ENCODE data around the gene OPN3. TPM values are rescaled to one million over a fixed set of nuclear protein-coding genes. Genes with fewer than 3 reads are reported as not detected.
A peak's percentile ranks its signal among the peaks of the same experiment; 100 is the strongest.

The OPN3 gene
- polyA plus RNA-seq, 1 donor (not counting 4 experiments of a cell fraction or from before 2014, with no cell fraction given), result 48.4 TPM

- Histone ChIP-seq H2AFZ (ENCODE audit: control insufficient read depth, low read length) (peak overlapping the region; percentile 87), H3K27me3 (ENCODE audit: control insufficient read depth, extremely low read depth, insufficient read depth, low read length) (no peaks in the 10 kb centered on the region), H3K4me3 (ENCODE audit: control insufficient read depth in 2 of 3, extremely low read depth in 1 of 3, insufficient read depth in 2 of 3, low read depth in 1 of 3, low read length in 3 of 3) (peak overlapping the region; percentile 63 to 86 (median 68)), H3K4me1 (ENCODE audit: control insufficient read depth, extremely low read depth, insufficient read depth, low read length) (peaks cover 25% of the 10 kb centered on the region), H3K79me2 (ENCODE audit: control insufficient read depth, insufficient read depth, low read length) (peaks cover 48% of the 10 kb centered on the region), H3K36me3 (ENCODE audit: control insufficient read depth in 2 of 2, extremely low read depth in 1 of 2, insufficient read depth in 2 of 2, low read length in 2 of 2) (peaks cover 0 to 10% of the 10 kb centered on the region in 2 experiments), H3K9me3 (ENCODE audit: control insufficient read depth, low read depth, low read length) (no peaks in the 10 kb centered on the region), H3K9ac (ENCODE audit: control insufficient read depth, extremely low read depth, insufficient read depth, low read length) (peak overlapping the region; percentile 92), H3K4me2 (ENCODE audit: control insufficient read depth, extremely low read depth, insufficient read depth, low read depth, low read length) (peak overlapping the region; percentile 86), H3K27ac (ENCODE audit: control insufficient read depth, insufficient read depth, low read length) (peak overlapping the region; percentile 75), H3K9me1 (ENCODE audit: control insufficient read depth, extremely low read depth, insufficient read depth, low read length) (no peaks in the 10 kb centered on the region), H4K20me1 (ENCODE audit: control insufficient read depth, extremely low read depth, insufficient read depth, low read length) (no peaks in the 10 kb centered on the region)
- no peak for DNase-seq (ENCODE audit: low read depth, low spot score)
- dilution Hi-C loops (cut with MboI; ENCODE audit: extremely low pct_ligation_motif_present, low sequenced_read_pairs), result no loop called here
- TF ChIP-seq EZH2 (IDR thresholded peaks at IDR 0.05; ENCODE audit: low read length) (no peak), CTCF (optimal IDR thresholded peaks at IDR 0.05 in 1 of 3, IDR thresholded peaks at IDR 0.05 in 1 of 3, conservative IDR thresholded peaks at IDR 0.05 in 1 of 3; ENCODE audit: extremely low read depth in 1 of 3, insufficient read depth in 2 of 3, low read length in 3 of 3) (no peak)
- no peak for FAIRE-seq
Measured at GRCh38 chr1:241639623-241640148, 483 bp downstream of the OPN3 start.

- Histone ChIP-seq H3K27me3 (ENCODE audit: control insufficient read depth, extremely low read depth, insufficient read depth, low read length) (no peaks in the 10 kb centered on the region), H3K79me2 (ENCODE audit: control insufficient read depth, insufficient read depth, low read length) (peaks cover 54% of the 10 kb centered on the region), H3K36me3 (ENCODE audit: control insufficient read depth in 2 of 2, extremely low read depth in 1 of 2, insufficient read depth in 2 of 2, low read length in 2 of 2) (peaks cover 1 to 15% of the 10 kb centered on the region in 2 experiments), H3K4me2 (ENCODE audit: control insufficient read depth, extremely low read depth, insufficient read depth, low read depth, low read length) (peak overlapping the region; percentile 86), H3K9me1 (ENCODE audit: control insufficient read depth, extremely low read depth, insufficient read depth, low read length) (no peaks in the 10 kb centered on the region), H4K20me1 (ENCODE audit: control insufficient read depth, extremely low read depth, insufficient read depth, low read length) (no peaks in the 10 kb centered on the region), H3K27ac (ENCODE audit: control insufficient read depth, insufficient read depth, low read length) (peak overlapping the region; percentile 60), H2AFZ (ENCODE audit: control insufficient read depth, low read length) (no peak overlapping the region), H3K4me3 (ENCODE audit: control insufficient read depth in 2 of 3, extremely low read depth in 1 of 3, insufficient read depth in 2 of 3, low read depth in 1 of 3, low read length in 3 of 3) (peak overlapping the region; percentile 63 to 86 (median 68)), H3K9me3 (ENCODE audit: control insufficient read depth, low read depth, low read length) (no peaks in the 10 kb centered on the region), H3K9ac (ENCODE audit: control insufficient read depth, extremely low read depth, insufficient read depth, low read length) (peak overlapping the region; percentile 92), H3K4me1 (ENCODE audit: control insufficient read depth, extremely low read depth, insufficient read depth, low read length) (peaks cover 25% of the 10 kb centered on the region)
- TF ChIP-seq CTCF (optimal IDR thresholded peaks at IDR 0.05 in 1 of 3, IDR thresholded peaks at IDR 0.05 in 1 of 3, conservative IDR thresholded peaks at IDR 0.05 in 1 of 3; ENCODE audit: extremely low read depth in 1 of 3, insufficient read depth in 2 of 3, low read length in 3 of 3) (no peak), EZH2 (IDR thresholded peaks at IDR 0.05; ENCODE audit: low read length) (no peak)
- DNase-seq (ENCODE audit: low read depth, low spot score) (no peak), FAIRE-seq (peak; percentile 39)
- dilution Hi-C loops (cut with MboI; ENCODE audit: extremely low pct_ligation_motif_present, low sequenced_read_pairs), result no loop called here
Measured at GRCh38 chr1:241638909-241639622, 1.1 kb downstream of the OPN3 start.

Data from keratinocyte (primary cell).